Uterus (tissue), 4 donors: ENCODE data around the gene SERPINE2. TPM values are rescaled to one million over a fixed set of nuclear protein-coding genes. Genes with fewer than 3 reads are reported as not detected.
A peak's percentile ranks its signal among the peaks of the same experiment; 100 is the strongest.
"Not testable (repeated sequence)": the region's sequence is repeated elsewhere in the genome, so short reads cannot be mapped to it uniquely, and the experiment has no call there.

ENCODE experiments used
- DNase-seq, 2 donors: peaks; one replicate each; pipeline ENCODE4 v3.0.0-alpha.2; 2019 to 2020
- H3K27ac ChIP-seq, 2 donors: fragments of 200-600 bp; sonication (generic); 1 replicate in 1 of 2; 2 replicates in 1 of 2; pipeline ENCODE4 v1.5.1; 2016 to 2018
- H3K27me3 ChIP-seq, 2 donors: fragments of 200-600 bp; sonication (generic); one replicate each; pipeline ENCODE4 v1.5.1; 2018 to 2019; ENCODE audit warnings: control low read depth in 1 of 2
- H3K36me3 ChIP-seq, 2 donors: fragments of 200-600 bp; sonication (generic); one replicate each; pipeline ENCODE4 v1.5.1; 2019; ENCODE audit warnings: control low read depth in 1 of 2
- H3K4me1 ChIP-seq, 2 donors: fragments of 200-600 bp; sonication (generic); one replicate each; pipeline ENCODE4 v1.5.1; 2018 to 2019; ENCODE audit warnings: control low read depth in 1 of 2
- H3K4me3 ChIP-seq, 2 donors: fragments of 200-600 bp; sonication (generic); 1 replicate in 1 of 2; 2 replicates in 1 of 2; pipeline ENCODE4 v1.5.1; 2018 to 2019; ENCODE audit warnings: mild to moderate bottlenecking in 1 of 2
- H3K9me3 ChIP-seq, 2 donors: fragments of 200-600 bp; sonication (generic); one replicate each; pipeline ENCODE4 v1.5.1; 2019; ENCODE audit warnings: control low read depth in 1 of 2
- CTCF ChIP-seq, 4 experiments: fragments of 200-600 bp in 2 of 4; fragments of 450-650 bp in 2 of 4; sonication (generic) in 2 of 4; IDR thresholded peaks; one replicate each; pipeline ENCODE4 v1.5.1; 2016 to 2019; ENCODE audit warnings: antibody characterized with exemption in 4 of 4, mild to moderate bottlenecking in 2 of 4, moderate library complexity in 1 of 4
- POLR2A ChIP-seq, 2 donors: fragments of 450-650 bp; IDR thresholded peaks; one replicate each; pipeline ENCODE4 v1.6.1; 2016; ENCODE audit warnings: antibody characterized with exemption in 2 of 2, mild to moderate bottlenecking in 1 of 2, moderate library complexity in 1 of 2
- intact Hi-C: fragments of 100-400 bp; cut with DNase I; formaldehyde crosslinking; loops from one replicate; pipeline ENCODE4 v1.15.1; 2023; ENCODE audit warnings: low total_unique reads
- total RNA-seq, 4 donors: library from RNA; depleted of rRNA in 3 of 4; stranded (reverse); fragments of >200 nt in 3 of 4; gene quantifications; one replicate each; pipeline versions ENCODE4 v1.1.0 to v1.2.4, GENCODE V29; 2014 to 2023
- donor health status: DM: yes; HTN: yes; CAD: no.

SERPINE2 gene
- total RNA-seq, 4 donors from 2014 or later: 0.26 to 62.1 (median 6.7) TPM

GRCh38 chr2:223943135-223943534, 96.0 kb downstream of the SERPINE2 start:
- H3K27ac ChIP-seq: peak overlapping the region; percentile 90 to 95
- H3K36me3 ChIP-seq: no peaks in the 10 kb centered on the region
- H3K9me3 ChIP-seq: no peaks in the 10 kb centered on the region
- no peak for DNase-seq
- intact Hi-C loops: no loop called here
- H3K4me1 ChIP-seq: peaks cover 0 to 5% of the 10 kb centered on the region in 2 donors
- H3K4me3 ChIP-seq: peak overlapping the region in 1 of 2 donors; percentile 91
- no peak for TF ChIP-seq POLR2A (IDR thresholded peaks at IDR 0.05)
- no peak for TF ChIP-seq CTCF (IDR thresholded peaks at IDR 0.05)
- H3K27me3 ChIP-seq: no peaks in the 10 kb centered on the region

DNA sequence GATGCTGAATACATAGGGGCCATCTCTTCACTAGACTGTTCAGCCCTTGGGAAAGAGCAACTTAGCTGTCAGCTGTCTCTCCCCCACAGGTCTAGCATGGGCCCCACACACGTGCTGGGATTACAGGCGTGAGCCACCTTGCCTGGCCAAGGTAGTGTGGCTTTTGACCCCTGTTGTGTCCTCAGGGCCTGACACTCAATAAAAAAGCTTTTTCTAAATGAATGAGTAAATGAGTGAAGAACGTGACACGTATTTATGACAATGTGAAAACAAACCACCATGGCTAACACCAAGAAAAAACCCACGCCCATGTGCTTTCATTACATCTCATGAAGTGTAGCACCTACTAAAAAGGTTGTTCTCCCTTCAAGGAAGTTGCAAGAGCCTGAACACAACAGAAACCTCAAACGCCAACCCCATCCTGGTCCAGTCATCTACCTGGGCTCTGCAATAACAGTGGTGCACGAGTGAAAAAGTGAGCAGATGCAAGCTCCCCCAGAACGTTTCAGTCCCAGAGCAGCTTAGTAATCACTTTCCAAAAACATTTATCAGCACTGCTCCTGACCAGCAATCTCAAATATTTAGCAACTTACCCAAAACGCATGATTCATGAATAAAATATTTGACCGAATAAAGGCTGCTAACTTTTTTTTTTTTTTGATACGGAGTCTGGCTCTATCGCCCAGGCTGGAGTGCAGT, 97.4 kb downstream of the SERPINE2 start:
- Histone ChIP-seq H3K4me3 (no peak overlapping the region), H3K27me3 (no peaks in the 10 kb centered on the region), H3K27ac (no peak overlapping the region), H3K9me3 (no peaks in the 10 kb centered on the region), H3K36me3 (no peaks in the 10 kb centered on the region), H3K4me1 (peaks cover 0 to 5% of the 10 kb centered on the region in 2 donors)
- TF ChIP-seq POLR2A (IDR thresholded peaks at IDR 0.05) (no peak), CTCF (IDR thresholded peaks at IDR 0.05) (no peak)
- intact Hi-C loops: no loop called here
- DNase-seq: no peak

DNA sequence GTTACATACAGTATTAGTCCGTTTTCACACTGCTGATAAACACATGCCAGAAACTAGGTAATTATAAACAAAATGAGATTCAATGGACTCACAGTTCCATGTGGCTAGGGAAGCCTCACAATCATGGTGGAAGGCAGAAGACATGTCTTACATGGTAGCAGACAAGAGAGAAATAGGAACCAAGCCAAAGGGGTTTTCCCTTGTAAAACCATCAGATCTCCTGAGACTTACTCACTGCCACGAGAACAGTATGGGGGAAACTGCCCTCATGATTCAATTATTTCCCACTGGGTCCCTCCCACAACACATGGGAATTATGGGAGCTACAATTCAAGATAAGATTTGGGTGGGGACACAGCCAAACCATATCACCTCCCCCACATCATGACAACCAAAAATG, 99.6 kb downstream of the SERPINE2 start:
- H3K27me3 ChIP-seq, intact Hi-C loops, H3K4me3 ChIP-seq, H3K27ac ChIP-seq, H3K36me3 ChIP-seq, H3K4me1 ChIP-seq, DNase-seq, H3K9me3 ChIP-seq: not testable (repeated sequence)

DNA sequence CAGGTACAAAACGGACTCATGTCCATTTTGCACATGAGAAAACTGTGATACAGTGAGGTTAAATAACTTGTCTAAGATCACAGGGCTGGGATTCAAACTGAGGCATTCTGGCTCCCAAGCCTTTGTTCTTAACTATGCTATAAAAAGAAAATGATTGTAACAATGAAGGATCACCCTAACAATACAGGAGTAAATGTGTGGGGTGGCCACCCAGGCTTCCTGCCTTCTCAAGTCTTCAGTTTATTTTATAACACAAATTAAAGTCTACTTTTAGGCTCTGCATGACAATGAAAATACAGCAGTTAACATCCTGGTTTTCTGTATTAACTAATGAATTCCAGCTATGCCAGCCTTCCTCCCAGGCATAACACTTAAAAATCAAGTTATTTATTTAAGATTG, 101.6 kb downstream of the SERPINE2 start:
- TF ChIP-seq POLR2A (IDR thresholded peaks at IDR 0.05) (no peak), CTCF (IDR thresholded peaks at IDR 0.05) (no peak)
- H3K4me3 ChIP-seq: no peak overlapping the region
- H3K27me3 ChIP-seq: no peaks in the 10 kb centered on the region
- no peaks in the 10 kb centered on the region for H3K9me3 ChIP-seq
- intact Hi-C loops: no loop called here
- H3K36me3 ChIP-seq: no peaks in the 10 kb centered on the region
- H3K4me1 ChIP-seq: peaks cover 0 to 4% of the 10 kb centered on the region in 2 donors
- H3K27ac ChIP-seq: peak overlapping the region; percentile 13 to 48
- no peak for DNase-seq

- Histone ChIP-seq H3K4me3 (no peak overlapping the region), H3K27me3 (no peaks in the 10 kb centered on the region), H3K4me1 (peaks cover 0 to 4% of the 10 kb centered on the region in 2 donors), H3K9me3 (no peaks in the 10 kb centered on the region), H3K27ac (peak overlapping the region; percentile 9 to 48), H3K36me3 (no peaks in the 10 kb centered on the region)
- TF ChIP-seq CTCF (IDR thresholded peaks at IDR 0.05) (no peak), POLR2A (IDR thresholded peaks at IDR 0.05) (no peak)
- DNase-seq: no peak
- intact Hi-C loops: no loop called here
Observed at GRCh38 chr2:223936862-223937326, 102.2 kb downstream of the SERPINE2 start.
